NCI-H2196 (cell line): ENCODE data around the gene TUBG2.
A peak's percentile ranks its signal among the peaks of the same experiment; 100 is the strongest.
"Not testable (repeated sequence)": the region's sequence is repeated elsewhere in the genome, so short reads cannot be mapped to it uniquely, and the experiment has no call there.

Experiments used
- DNase-seq: peaks from one replicate; lab custom pipeline; 2025; ENCODE audit not compliant: unreplicated experiment; lab: John Stamatoyannopoulos, UW

The TUBG2 gene

DNA sequence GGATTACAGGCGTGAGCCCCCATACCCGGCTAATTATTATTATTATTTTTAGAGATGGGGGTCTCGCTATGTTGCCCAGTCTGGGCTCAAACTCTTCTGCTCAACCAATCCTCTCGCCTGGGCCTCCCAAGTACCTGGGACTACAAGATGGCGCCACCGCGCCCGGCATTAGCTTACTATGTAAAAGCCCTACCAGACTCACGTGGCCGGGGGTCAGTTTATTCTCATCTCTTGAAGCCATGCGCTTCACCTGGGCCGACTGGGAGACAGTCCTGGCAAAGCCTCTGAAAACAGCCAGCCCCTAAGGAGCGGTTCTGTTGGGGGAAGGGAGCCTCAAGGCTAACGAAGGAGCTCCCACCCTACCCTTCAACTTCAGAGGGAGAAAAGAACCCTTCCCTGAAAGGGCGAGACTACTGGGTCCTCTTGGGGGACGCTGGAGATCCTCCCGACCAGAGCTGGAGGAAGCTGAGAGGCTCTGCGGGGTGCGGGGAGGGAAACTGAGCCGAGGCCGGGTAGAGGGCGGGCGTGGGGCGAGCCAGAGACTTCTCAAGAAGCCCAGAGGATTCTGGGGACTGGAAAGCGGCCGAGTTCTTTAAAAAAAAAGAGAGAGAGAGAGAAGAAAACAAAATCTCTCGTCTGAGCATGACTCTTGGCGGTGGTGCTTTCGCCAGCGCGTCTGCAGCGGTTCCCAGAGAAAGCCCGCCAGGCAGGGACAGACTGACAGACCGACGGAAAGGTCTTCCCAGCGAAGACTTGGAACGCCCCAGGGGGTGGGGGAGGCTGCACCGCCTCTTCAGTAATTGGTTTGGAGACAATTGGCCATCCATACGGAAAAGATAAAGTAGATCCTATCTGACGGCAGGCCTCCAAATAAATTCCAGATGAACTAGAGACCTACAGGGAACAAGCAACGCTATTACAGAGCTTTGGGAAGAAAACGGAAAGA lies 5.6 kb upstream of the TUBG2 start:
- DNase-seq: no peak

DNA sequence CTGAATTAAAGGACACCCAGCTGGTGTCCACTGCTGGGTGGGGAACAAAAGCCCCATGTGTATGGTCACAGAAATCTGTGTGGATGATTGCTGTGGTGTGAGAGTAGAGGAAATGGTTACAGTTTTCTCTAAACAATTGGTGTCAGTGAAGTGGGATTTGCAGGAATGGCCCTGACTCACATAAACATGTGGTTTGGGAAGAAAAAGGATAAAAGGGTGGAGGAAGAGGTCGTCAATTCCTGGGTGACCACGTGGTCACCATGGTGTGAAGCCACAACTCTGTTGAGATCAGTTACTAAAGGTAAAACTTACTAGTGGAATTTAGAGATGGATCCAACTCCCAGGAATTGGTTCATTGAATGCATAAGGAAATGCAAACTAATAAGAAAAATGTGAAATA lies 3.6 kb upstream of the TUBG2 start:
- DNase-seq: no peak

GRCh38 chr17:42657824-42658588 lies 1.1 kb upstream of the TUBG2 start:
- no peak for DNase-seq

DNA sequence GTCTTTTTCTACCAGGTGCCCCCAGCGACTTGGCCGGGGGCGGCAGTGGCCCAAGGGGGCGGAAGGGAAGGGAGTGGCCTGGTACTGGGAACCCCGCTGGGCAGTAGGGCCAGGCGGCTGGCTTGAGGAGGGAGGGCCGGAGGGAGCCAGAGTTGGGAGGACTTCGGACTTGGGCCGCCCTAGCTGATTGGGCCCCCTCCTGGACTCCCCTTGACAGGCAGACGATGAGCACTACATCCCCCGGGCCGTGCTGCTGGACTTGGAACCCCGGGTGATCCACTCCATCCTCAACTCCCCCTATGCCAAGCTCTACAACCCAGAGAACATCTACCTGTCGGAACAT lies 819 bp downstream of the TUBG2 start:
- not testable (repeated sequence) for DNase-seq

- DNase-seq: no peak
Measured at GRCh38 chr17:42660692-42661345, 1.7 kb downstream of the TUBG2 start.

DNA sequence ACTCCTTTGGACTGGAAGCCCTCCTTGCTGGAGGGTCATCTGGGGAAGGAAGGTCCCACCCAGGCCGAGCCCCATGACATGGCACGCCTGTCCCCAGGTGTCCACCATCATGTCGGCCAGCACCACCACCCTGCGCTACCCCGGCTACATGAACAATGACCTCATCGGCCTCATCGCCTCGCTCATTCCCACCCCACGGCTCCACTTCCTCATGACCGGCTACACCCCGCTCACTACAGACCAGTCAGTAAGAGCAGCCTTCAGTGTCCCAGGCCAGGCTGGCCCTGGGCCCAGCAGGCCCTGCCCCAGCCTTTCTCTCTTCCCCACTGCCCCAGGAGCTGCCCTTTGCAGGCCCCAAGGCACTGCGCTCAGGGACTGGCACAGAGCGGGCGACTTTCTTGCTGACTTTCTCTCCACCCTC lies 6.5 kb downstream of the TUBG2 start:
- no peak for DNase-seq

DNA sequence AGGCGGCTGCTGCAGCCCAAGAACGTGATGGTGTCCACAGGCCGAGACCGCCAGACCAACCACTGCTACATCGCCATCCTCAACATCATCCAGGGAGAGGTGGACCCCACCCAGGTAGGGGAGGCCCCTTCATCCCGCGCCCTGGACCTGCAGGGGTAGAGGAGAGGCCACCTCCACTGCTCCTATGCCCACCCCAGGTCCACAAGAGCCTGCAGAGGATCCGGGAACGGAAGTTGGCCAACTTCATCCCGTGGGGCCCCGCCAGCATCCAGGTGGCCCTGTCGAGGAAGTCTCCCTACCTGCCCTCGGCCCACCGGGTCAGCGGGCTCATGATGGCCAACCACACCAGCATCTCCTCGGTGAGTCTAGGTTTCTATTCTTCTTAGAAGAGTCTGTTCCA lies 7.0 kb downstream of the TUBG2 start:
- DNase-seq: not testable (repeated sequence)

DNA sequence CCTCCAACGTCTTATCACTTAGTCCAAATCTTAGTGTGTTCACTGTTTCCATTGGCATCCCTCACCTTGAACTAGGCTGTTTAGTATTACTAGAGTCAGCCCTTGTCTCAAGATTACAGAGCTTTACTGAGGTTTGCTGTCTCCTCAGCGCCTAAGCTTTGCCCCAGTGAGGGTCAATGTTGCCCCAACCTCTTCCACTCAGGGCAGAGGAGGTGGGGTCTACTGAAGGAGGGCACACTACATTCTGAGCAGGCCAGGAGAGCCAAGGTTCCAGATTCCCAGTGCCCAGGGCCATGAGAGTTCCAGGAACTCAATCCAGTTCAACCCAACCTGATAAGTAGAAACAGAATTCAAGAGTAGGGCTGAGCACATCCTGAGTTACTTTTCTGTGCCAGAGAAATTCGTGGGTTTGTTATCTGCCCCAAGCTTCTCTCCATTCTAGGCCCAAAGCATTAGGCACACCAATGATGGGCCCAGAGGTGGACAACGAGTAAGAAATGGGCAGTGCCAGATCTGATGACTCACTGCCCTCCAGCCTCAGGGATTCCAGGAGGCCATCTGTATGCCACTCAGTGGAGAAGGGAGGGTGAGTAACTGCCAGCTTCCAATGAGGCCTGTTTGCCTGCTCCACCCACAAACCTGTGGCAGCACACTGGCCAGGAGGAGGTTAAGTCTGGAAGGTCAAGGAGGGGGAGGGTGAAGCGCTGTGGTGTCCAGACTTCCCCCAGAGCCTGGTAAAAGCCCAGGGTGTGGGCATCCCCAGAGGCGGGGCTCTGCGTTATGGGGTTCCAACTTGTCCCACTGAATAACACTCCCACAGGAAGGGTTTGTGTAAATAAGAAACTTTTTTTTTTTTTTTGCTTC lies 8.2 kb downstream of the TUBG2 start:
- peak; percentile 67 for DNase-seq

GRCh38 chr17:42669705-42669976 lies 10.6 kb downstream of the TUBG2 start:
- DNase-seq: no peak

- DNase-seq: no peak
Measured at GRCh38 chr17:42669977-42670788, 11.1 kb downstream of the TUBG2 start.

DNA sequence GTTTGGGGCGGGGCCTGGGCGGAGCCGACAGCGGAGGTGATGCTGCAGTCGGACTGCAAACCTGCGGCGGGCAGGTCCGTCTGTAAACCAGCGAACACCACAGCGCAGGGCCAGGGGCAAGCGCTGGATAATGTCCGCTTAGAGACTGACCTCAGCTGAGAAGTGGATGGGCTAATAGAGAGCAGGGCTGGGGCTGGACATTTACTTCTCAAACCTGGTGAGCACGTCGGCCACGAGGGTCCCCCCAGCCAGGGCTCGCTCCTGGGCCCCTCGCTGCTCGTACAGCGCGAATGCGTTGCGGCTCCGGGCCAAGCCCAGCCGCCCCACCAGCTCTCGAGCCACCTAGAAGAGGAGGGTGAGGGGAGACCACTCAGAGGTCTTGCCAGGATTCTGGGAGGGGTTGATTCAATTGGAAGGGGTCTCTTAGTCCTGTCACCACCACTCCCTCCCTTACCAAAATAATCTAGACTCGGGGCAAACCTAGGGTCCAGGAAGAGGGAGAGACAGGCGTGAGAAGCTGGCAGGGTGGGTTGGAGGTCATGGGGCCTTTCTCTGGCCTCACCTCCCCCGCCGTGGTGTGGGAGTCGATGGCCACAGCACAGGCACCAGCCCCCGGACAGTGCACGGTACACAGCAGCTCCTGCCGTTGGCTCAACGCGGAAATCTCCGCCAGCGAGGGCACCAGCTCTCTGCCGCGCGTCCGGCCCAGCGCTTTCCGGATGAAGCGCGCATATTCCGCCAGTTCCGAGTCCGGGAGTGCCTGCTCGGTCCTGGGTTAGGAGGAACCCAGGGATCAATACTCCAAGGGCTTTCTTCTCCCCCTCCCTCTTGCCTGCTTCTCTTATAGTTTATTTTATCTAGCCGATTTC lies 11.9 kb downstream of the TUBG2 start:
- DNase-seq: no peak

DNA sequence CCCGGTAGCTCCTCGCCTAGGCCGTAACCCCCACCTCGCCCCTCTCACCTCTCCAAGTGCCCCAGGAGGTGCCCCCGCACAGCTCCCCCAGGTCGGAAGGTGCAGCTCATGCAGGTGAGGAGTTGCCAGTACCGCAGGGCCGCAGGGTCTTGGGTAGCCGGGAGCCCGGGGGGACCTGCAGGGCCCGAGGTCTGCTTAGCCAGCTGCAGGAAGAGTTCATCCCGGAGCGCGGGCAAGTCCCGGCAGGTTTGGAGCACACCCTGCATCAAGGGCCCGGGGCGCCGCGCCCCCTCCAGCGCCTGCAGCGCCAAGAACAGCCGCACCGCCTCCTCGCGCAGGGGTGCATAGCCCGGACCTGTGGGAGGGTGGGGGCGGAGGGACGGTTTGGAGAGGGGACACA lies 13.0 kb downstream of the TUBG2 start:
- no peak for DNase-seq

- no peak for DNase-seq
Measured at GRCh38 chr17:42673266-42673884, 14.3 kb downstream of the TUBG2 start.

GRCh38 chr17:42673885-42674754 lies 15.0 kb downstream of the TUBG2 start:
- no peak for DNase-seq

GRCh38 chr17:42674755-42675347 lies 15.8 kb downstream of the TUBG2 start:
- DNase-seq: peak; percentile 15

DNA sequence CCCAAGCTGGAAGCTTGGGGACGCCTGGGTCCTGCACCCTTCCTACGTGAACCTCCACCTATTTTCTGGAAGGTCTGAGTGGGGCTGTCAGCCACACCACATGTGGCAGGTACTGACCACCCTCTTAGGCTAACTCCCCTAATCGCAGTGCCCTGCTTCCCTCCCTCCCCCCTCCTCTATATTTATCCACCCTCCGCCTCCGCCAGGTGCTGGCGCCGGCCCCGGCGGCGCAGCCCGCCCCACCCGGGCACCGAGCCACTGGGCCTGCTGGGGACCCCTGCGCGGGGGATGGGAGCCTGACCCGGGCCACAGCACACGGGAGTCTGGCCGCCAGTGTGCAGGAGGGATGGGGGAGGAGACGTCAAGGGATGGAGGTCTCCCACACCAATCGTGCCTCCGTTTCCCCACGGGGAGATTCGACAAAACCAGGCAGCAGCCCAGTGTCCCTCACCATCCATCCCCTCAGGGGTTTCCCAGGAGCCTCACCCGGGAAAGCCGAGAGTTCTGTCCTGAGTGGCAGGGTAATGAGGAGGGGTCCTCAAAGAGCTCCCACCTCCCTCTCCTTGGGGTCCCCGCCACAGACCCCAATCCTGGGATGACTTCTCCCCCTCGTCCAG lies 16.4 kb downstream of the TUBG2 start:
- no peak for DNase-seq

GRCh38 chr17:42675965-42676423 lies 16.9 kb downstream of the TUBG2 start:
- peak; percentile 10 for DNase-seq
